GM18520 (cell line): ENCODE results near the gene CHAD.

Source experiments
- ATAC-seq: cut with Tn5 transposase; IDR thresholded peaks from one replicate; pipeline ENCODE4 v1.9.1; 2021; ENCODE audit not compliant: unreplicated experiment

The CHAD gene, protein sequence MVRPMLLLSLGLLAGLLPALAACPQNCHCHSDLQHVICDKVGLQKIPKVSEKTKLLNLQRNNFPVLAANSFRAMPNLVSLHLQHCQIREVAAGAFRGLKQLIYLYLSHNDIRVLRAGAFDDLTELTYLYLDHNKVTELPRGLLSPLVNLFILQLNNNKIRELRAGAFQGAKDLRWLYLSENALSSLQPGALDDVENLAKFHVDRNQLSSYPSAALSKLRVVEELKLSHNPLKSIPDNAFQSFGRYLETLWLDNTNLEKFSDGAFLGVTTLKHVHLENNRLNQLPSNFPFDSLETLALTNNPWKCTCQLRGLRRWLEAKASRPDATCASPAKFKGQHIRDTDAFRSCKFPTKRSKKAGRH

DNA sequence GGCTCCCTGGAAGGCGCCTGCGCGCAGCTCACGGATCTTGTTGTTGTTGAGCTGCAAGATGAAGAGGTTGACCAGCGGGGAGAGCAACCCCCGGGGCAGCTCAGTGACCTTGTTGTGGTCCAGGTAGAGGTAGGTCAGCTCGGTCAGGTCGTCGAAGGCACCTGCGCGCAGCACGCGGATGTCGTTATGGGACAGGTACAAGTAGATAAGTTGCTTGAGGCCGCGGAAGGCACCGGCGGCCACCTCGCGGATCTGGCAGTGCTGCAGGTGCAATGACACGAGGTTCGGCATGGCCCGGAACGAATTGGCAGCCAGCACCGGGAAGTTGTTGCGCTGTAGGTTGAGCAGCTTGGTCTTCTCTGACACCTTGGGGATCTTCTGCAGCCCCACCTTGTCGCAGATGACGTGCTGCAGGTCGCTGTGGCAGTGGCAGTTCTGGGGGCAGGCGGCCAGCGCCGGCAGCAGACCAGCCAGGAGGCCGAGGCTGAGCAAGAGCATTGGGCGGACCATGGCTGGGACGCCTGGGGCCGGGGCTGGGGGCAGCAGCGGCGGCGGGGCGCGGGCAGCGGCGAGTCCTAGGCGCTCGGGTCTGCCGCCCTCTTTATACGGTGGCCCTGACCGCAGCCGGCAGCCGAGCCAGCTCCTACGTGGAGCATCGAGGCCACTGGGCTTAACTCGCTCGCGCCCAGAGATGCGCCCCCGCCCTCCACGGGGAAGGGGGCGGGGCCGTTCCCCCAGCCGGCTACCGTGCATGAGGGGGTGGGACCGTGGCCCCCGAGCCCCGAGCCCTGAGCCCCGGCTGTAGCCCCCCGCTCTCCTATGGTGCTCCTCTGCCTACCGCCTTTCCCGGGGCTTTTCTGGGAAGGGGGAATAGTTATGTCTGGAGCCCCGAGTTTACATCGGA lies at the start of gene CHAD:
CHAD (minus strand) TSS at position 577 of the 904 bp plus-strand sequence; CDS start at position 510, 67 bp downstream.
- no peak for ATAC-seq

DNA sequence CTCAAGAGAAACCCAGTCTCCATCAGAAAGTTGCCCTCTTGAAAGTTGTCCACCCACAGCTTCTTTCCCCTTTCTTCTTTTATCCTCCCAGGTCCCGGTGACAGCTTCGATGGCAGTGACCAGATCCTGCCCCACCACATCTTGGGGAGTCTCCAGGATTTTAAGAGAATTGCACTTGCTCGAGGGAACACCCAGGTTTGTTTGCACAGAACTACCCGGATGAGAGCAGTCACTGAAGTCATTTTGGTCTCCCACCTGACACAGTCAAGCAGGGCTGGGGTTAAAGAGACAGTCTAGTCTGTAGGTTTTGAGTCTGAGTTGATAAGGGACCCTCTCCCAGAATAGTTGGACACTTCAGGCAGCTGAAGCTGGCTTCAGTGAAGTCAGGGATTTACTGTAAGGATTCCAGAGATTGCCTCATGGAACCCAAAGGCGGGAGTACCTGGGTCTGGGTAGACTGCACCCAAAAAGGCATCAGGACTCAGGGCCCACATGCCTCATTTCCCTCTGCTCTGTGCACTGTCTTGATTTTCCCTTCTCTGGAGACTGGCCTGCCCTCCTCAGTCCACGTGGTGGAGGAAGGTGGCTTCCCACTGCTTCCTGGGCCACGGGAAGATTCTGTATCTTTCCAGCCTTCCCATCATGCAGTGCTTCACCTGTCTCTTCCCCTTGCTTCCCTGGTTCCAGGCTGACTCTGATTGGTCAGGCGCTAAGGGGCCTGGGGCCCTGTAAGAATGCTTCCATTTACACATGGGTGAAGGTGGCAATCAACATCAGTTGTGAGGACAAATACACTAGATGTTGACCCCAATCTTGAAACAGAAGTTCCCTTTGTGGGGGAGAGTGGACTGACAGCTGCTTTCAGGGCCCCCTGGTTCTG lies 49.1 kb upstream of the CHAD start:
- no peak for ATAC-seq

DNA sequence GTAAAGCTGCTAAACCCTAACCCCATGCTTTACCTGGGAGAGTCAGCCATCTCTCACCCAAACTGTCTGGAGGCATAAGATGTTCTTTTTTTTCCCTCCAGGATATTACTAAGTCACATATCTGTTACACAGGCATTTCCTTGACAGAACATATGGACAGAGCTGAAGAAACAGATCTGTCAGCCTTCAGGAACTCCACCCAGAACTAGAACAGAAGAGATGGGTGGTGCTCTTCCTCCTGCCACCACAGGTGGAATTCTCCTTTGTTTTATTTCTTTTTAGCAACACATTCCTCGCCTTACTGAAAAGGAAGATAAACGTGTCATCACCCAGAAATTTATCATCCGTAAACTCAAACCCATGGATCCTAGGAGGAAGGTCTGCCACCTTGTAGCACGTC lies 48.3 kb upstream of the CHAD start:
- ATAC-seq = no peak

DNA sequence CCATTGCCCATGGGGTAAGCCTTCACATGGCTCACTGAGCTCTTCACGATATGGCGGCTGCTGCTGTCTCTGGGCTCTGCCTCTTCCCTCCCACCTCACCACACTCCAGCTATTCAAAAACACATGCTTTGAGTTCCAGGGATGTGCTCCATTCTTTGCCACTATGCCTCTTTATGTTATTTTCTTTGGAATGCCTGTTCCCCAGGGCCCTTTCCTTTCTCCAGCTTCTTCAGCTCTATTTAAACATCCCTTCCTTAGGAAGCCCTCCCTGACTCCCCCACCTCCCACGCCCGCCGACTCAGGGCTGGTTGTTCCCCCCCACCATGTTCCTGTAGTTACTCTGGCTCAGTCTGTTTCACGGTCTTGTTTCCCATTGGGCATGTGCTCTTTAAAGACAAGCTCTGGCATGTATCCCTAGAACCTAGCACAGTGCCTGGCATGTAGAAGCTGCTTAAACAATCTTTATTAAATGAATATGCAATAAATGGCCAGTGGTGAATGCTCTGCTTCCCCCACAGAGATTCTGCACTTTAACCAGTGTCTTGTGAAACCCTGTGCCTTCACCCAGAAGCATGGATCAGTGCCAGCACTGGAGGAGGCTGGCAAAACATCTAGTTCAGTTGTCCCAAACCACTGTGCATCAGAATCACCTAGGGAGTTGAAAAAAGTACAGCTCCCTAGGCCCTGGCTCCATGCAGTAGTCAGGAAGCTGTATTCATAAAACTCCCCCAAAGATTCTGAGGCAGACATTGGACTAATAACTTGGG lies 46.4 kb upstream of the CHAD start:
- ATAC-seq = no peak

GRCh38 chr17:50514388-50514787 lies 45.7 kb upstream of the CHAD start:
- ATAC-seq = no peak

- no peak for ATAC-seq
These were observed 44.8 kb upstream of the CHAD start for GRCh38 chr17:50513495-50513894.

- ATAC-seq = peak; percentile 63
These were observed 42.4 kb upstream of the CHAD start for GRCh38 chr17:50511058-50511457.

DNA sequence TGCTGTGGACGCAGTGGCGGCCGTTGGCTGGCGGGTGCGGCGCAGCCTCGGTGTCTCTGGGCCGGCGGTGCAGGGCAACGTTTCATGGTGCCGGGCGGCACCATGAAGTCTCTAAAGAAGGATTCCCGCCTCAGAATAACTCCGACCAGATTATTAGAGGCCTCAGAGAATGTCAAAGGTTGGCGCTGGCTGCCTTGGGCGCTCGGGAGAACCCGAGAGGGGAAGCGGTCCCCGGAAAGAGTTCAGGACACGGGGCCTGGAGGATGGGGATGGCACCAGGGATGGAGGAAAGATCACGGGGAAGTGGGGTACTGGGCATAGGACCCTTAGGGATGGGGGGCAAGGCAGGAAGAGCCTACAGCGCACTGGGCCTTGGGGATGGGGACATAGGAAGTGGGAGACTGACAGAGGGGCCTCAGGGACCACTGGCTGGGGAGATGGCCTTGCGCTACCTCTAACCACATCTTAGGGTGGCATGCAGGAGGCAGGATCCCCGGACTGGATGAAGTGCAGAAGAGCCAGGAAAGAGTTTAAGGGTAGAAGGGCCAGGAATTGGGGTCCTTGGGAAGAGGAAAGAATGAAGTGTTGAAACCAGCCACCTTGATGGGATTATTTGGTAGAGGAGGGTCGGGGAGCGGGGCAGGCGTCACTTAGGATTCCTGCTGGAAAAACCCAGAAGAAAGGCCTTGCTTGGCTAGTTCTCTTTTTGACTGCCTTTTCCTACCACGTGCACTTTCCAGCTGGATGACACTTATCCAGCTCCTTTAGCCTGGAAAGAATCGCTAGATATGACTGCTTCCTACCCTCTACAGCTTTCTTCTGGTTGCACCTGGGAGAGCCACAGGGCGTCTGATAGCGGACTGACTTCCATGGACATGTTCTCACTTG lies 40.1 kb upstream of the CHAD start:
- no peak for ATAC-seq

DNA sequence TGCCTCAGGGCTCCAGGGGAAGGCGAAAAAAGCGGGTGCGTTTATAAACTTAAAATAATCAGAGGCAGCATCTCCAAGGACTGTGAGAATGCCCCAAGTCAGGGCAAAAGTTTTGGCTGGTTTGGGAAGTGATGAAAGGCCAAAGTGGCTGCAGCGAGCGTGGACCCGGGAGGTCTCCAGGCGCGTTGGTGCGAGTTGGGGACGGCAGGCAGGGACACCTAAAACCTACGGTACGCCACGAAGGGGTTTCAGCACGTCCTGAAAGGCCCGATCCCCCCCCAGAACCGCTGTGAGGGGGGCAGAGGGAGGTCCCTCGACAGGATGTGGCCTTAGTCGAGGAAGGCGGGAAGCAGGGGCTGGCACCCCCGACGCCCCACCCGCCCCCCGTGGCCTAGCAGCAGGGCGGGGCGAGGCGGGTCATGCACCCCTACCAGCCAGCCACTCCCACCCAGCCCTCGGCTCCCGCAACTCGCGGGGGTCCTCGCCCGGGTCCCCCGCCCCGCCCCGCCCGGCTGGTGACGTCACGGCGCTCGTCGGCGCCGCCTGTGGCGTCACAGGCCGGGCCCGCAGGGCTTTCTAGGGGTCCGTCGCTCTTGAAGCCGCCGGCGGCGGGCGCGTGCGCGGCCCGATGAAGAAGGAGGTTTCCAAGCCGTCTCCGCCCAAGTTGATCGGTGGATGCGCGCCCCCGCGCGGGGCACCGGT lies 39.3 kb upstream of the CHAD start, which contains the start of gene MYCBPAP:
MYCBPAP (plus strand) TSS at position 569 of the 702 bp plus-strand sequence. CDS start 236 bp downstream, outside the sequence.
- ATAC-seq = peak; percentile 54

GRCh38 chr17:50506298-50506697 lies 37.6 kb upstream of the CHAD start:
- ATAC-seq = no peak

- no peak for ATAC-seq
These were observed 37.0 kb upstream of the CHAD start for GRCh38 chr17:50505591-50506130.

DNA sequence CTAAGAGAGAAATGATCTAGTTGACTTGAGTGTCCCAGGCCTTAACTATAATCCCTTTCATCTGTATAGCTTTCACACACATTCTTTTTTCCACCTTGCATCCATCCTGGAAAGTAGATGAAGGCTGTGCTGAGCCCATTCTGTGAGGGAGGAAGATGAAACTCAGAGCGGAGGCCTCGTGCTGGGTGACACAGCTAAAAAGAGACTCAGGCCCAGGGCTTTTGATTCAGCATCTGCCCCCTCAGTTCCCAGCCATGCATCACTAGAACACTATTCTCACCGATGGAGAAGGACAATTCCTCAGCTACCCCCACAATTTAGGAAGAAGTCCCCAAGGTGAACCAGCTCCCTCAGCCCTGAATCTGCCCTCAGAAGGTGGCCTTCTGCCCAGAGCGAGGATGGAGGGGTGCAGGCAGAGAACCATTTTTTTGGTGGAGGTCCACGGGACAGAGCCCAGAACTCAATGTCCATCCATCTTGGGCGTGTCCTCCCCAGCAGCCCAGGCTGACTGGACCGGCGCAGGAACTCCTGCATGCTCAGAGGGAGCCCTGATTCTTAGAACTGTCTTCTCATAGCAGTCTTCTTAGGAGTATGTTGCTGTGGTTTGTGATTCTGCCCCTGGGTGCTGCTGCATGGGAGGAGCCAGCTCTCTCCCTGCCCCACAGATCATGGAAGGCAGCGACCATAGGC lies 33.8 kb upstream of the CHAD start:
- ATAC-seq = no peak

DNA sequence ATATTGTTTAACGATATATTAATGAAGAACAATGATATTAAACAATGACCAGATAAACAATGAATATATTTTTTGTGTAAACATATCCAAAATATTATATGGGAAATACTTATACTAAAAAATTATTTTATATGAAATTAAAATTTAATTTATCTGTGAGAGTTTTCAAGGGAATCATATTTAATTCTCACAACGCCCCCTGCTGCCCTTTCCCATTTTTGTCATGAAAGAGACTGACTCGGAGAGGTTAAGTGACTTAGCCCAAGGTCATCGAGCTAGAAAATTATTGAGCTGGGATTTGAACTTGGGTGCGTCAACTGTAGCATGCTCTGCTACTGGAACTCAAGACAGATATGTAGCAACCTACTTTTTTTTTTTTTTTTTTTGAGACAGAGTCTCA lies 32.4 kb upstream of the CHAD start:
- no peak for ATAC-seq

DNA sequence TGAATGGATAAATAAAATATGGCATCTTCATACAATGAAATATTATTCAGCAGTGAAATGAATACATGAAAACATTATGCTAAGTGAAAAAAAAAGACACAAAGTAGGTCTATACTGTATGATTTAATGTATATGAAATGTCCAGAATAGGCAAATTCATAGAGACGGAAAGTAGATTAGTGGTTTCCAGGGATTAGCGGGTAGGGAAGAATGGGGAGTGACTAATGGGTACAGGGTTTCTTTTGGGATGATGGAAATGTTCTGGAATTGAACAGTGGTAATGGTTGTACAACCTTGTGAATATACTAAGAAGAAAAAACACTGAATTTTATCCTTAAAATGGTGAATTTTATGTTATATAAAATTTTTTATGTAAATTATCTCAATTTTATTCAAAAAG lies 31.0 kb upstream of the CHAD start:
- ATAC-seq = no peak

DNA sequence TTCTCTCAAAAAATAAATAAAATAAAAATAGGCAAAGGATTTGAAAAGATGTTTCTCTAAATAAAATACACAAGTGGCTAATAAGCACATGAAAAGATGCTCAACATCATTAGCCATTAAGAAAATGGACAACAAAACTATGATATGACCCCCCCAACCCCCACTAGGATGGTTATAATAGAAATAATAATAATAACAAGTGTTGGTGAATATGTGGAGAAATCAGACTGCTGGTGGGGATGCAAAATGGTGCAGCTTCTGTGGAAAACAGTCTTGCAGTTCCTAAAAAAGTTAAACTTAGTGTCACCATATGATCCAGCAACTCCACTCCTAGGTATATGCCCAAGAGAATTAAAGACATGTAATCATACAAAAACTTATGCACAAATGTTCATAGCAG lies 30.6 kb upstream of the CHAD start:
- ATAC-seq = no peak

DNA sequence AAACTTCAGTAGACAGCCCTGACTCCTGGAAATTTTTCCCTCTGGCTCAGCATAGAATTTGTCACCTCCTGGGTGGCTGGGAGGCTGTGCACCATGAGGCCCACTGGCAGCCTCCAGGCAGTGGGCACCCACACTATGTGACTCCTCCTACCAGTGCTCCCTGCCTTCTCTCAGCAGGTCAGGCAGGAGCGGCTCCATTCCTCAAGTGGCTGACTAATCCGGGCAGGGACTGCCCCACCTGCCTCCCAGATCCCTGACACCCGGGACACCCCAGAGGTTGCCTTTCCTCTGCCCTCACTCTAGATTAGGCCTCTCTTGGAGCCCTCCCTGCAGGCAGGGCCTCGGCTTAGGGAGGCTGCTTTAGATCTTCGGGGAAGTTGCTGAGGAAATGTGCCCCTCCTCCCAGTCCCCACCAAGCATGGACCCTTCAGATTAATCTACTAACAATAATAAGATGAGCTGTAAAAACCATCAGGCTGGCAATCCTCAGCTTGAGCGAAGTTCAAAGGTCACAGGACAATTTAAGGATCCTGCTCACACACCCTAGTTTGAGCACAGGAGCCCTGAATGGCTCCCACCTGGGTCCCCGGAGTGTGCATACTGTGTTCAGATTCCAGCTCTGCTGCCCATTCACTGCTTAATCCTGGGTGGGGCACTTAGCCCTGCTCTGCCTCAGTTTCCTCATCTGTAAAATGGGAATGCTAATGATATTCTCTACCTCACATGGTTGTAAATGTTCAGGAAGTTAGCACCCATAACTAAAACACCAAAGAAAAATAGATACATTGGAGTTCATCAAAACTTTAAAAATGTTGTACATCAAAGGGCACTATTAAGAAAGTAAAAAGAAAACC lies 29.6 kb upstream of the CHAD start:
- ATAC-seq = no peak

GRCh38 chr17:50495918-50496317 lies 27.2 kb upstream of the CHAD start:
- ATAC-seq = no peak
